Subcutaneous adipose tissue (tissue), 4 donors: ENCODE measurements around the gene MAGED1. TPM values are rescaled to one million over a fixed set of nuclear protein-coding genes. Genes with fewer than 3 reads are reported as not detected.

Experiments used
- total RNA-seq, 4 donors: library from RNA; depleted of rRNA; stranded (reverse); fragments of >200 nt; gene quantifications; one replicate each; pipeline ENCODE4 v1.1.0, GENCODE V29; 2016
- TF ChIP-seq, protein P1 (sequence below): fragments of 450-650 bp; IDR thresholded peaks from one replicate; pipeline ENCODE4 v1.5.1; 2016; ENCODE audit warnings: low read depth, mild to moderate bottlenecking, control low read depth, antibody characterized with exemption, moderate library complexity

Gene MAGED1, protein sequence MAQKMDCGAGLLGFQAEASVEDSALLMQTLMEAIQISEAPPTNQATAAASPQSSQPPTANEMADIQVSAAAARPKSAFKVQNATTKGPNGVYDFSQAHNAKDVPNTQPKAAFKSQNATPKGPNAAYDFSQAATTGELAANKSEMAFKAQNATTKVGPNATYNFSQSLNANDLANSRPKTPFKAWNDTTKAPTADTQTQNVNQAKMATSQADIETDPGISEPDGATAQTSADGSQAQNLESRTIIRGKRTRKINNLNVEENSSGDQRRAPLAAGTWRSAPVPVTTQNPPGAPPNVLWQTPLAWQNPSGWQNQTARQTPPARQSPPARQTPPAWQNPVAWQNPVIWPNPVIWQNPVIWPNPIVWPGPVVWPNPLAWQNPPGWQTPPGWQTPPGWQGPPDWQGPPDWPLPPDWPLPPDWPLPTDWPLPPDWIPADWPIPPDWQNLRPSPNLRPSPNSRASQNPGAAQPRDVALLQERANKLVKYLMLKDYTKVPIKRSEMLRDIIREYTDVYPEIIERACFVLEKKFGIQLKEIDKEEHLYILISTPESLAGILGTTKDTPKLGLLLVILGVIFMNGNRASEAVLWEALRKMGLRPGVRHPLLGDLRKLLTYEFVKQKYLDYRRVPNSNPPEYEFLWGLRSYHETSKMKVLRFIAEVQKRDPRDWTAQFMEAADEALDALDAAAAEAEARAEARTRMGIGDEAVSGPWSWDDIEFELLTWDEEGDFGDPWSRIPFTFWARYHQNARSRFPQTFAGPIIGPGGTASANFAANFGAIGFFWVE
- total RNA-seq: 10 to 100 TPM; 21.4 to 39.0 (median 23.7) TPM

- TF ChIP-seq, protein P1, sequence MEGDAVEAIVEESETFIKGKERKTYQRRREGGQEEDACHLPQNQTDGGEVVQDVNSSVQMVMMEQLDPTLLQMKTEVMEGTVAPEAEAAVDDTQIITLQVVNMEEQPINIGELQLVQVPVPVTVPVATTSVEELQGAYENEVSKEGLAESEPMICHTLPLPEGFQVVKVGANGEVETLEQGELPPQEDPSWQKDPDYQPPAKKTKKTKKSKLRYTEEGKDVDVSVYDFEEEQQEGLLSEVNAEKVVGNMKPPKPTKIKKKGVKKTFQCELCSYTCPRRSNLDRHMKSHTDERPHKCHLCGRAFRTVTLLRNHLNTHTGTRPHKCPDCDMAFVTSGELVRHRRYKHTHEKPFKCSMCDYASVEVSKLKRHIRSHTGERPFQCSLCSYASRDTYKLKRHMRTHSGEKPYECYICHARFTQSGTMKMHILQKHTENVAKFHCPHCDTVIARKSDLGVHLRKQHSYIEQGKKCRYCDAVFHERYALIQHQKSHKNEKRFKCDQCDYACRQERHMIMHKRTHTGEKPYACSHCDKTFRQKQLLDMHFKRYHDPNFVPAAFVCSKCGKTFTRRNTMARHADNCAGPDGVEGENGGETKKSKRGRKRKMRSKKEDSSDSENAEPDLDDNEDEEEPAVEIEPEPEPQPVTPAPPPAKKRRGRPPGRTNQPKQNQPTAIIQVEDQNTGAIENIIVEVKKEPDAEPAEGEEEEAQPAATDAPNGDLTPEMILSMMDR: no peak
Measured at GRCh38 chrX:51892921-51893745, at the start of gene MAGED1. Gene MAGED1 (plus strand): TSS chrX:51893623. CDS start chrX:51894305, 682 bp downstream.

- TF ChIP-seq, protein P1: no peak
Measured at GRCh38 chrX:51847463-51847862, 46.0 kb upstream of the MAGED1 start.

- TF ChIP-seq, protein P1: no peak
Measured at GRCh38 chrX:51851507-51852085, 41.8 kb upstream of the MAGED1 start.

- TF ChIP-seq, protein P1: no peak
Measured at GRCh38 chrX:51852096-51852495, 41.3 kb upstream of the MAGED1 start.

GRCh38 chrX:51852621-51853020, 40.8 kb upstream of the MAGED1 start:
- TF ChIP-seq, protein P1: no peak

- TF ChIP-seq, protein P1: no peak
Measured at GRCh38 chrX:51853251-51853650, 40.2 kb upstream of the MAGED1 start.
